B cell (primary cell): ENCODE results near the gene FER.

ENCODE experiments used
- EZH2 ChIP-seq: IDR thresholded peaks from 2 replicates; pipeline ENCODE4 v1.6.1; 2012; ENCODE audit warnings: borderline replicate concordance, low read depth, mild to moderate bottlenecking, moderate library complexity, low read length; ENCODE audit not compliant: insufficient read depth, poor library complexity, severe bottlenecking
- TF ChIP-seq, protein P1 (sequence below): fragments of 200-600 bp; IDR thresholded peaks from one replicate; pipeline ENCODE4 v1.8.0; 2022; ENCODE audit warnings: antibody characterized with exemption, mild to moderate bottlenecking

DNA sequence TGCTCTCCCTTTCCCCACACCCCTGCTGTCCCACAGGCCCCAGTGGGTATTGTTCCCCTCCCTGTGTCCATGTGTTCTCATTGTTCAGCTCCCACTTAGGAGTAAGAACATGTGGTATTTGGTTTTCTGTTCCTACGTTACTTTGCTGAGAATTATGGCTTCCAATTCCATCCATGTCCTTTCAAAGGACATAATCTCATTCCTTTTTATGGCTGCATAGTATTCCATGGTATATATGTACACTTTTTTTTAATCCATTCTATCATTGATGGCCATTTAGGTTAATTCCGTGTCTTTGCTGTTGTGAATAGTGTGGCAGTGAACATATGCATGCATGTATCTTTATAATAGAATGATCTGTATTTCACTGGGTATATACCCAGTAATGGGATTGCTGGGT, 25.6 kb downstream of the FER start:
- TF ChIP-seq, protein P1, sequence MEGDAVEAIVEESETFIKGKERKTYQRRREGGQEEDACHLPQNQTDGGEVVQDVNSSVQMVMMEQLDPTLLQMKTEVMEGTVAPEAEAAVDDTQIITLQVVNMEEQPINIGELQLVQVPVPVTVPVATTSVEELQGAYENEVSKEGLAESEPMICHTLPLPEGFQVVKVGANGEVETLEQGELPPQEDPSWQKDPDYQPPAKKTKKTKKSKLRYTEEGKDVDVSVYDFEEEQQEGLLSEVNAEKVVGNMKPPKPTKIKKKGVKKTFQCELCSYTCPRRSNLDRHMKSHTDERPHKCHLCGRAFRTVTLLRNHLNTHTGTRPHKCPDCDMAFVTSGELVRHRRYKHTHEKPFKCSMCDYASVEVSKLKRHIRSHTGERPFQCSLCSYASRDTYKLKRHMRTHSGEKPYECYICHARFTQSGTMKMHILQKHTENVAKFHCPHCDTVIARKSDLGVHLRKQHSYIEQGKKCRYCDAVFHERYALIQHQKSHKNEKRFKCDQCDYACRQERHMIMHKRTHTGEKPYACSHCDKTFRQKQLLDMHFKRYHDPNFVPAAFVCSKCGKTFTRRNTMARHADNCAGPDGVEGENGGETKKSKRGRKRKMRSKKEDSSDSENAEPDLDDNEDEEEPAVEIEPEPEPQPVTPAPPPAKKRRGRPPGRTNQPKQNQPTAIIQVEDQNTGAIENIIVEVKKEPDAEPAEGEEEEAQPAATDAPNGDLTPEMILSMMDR = no peak
- no peak for TF ChIP-seq EZH2
